ENCODE measurements around the gene DENND6B. TPM values are rescaled to one million over a fixed set of nuclear protein-coding genes. Genes with fewer than 3 reads are reported as not detected.
"Not testable (repeated sequence)": the region's sequence is repeated elsewhere in the genome, so short reads cannot be mapped to it uniquely, and the experiment has no call there.

DENND6B gene
- total RNA-seq, 1 donor from 2014 or later = 7.5 TPM

GRCh38 chr22:50273352-50273751, 53.5 kb downstream of the DENND6B start:
- not testable (repeated sequence) for DNase-seq

GRCh38 chr22:50272044-50272802, 54.6 kb downstream of the DENND6B start:
- no peak for DNase-seq

DNA sequence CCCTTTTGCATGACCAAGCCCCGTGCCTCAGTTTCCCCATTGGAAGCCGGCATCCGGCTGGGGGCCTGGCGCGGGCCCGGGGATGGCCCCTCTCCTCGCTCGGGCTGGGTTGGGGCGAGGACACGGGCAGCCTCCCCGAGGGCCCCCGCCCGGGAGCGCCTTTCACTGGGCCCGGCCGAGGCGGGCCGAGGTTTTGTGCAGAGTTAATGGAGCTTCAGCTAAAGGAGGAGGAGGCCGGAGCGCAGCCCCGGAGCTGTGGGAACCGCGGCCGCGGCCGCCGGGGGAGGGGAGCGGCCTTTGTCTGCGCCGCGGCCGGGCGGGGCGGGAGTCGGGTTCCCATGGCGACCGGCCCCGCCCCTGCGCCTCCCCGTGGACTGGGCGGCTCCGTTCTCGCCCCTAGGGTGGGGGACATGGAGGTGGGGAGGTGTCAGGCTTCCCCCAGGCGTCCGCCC, 55.3 kb downstream of the DENND6B start:
- DNase-seq = peak; percentile 57

DNA sequence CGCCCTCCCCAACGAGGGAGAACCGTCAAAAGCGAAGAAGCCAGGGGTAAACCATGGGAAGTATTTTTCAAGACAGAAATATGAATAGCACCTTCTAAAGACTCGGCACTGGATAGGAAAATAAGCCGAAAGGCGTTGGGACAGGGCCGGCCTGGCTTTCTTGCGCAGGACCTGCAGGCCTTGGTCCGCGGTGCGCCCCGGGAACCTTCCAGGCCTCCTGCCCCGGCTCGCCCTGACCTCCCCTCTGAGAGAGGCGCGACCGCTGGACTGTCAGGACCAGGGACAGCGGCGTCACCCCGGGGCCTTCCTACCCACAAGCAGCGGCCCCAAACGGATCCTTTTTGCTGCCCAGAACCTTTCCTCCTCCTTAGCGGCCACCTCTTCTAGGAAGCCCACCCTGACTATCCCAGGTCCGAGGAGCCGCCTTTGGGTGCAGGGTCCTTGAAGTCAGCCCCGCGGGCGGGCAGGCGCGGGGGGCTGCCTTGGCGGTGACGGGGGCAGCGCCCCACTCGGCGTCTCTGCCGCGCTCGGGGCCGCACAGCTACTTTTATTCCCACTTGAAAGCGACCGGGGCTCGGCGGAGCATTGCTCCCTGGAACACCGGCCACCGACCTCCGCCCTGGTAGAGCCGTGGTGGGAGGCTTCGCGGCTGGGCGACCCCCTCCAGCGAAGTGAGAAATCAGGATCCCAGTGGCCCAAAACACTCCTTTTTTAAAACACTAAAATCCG, 56.0 kb downstream of the DENND6B start:
- peak; percentile 78 for DNase-seq

- DNase-seq = no peak
These were observed 56.7 kb downstream of the DENND6B start, which contains the start of gene MAPK11 for GRCh38 chr22:50269970-50270665. MAPK11 (minus strand) TSS chr22:50270380; CDS start chr22:50270292, 88 bp downstream.

GRCh38 chr22:50269573-50269969, 57.2 kb downstream of the DENND6B start:
- no peak for DNase-seq

DNA sequence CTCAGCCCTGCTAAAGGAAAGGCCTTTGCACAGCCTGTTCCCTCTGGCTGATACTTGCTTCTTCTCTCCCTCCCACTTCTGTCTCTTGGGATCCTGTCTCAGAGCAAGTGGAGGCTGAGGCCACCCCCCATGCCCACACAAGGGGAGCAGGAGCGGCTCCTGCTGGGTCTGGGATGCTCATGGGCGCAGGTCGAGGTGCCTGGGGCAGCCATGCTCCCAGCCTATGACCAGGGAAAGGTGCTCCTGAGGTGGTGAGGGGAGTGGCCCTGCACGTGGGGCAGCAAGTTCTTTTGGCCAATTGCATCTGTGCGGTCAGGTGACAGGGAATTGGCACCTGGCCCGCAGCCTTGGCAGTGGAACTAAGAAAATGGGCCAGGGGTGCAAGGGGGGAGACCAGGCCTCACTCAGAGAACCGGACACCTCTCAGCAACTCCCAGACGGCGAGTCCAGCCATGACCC, 58.1 kb downstream of the DENND6B start:
- DNase-seq = no peak

DNA sequence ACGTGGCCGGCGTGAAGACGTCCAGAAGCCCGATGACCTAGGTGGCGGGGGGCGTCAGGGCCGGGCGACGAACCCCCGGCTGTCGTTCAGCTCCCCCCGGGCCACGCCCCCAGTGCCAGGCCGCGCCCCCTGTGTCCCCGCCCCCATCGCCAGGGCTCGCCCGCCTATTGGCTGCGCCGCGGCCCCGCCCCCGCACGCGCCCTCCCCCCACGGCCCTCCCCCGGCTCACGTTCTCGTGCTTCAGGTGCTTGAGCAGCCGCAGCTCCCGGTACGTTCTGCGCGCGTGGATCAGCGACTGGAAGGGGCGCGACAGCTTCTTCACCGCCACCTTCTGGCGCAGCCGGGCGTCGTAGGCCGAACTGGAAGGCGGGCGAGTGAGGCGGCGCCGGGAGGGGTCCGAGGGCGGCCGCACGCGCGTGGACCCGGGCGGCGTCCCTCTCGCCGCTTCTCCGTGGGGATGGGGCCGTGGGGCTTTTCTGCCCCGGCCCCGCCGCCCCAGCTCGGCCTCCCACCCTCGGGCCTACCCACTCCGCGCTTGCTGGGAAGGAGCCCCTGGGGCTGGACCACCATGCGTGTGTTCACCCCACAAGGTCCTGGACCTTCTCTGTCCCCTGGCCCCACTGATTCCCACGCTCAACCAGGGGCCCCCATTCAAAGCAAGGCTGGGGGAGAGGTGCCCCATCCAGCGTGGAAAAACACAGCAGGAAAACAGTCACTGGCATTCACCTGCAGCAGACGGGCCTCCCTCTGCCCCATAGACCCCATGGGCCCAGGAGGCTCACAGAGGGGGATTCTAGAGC, 59.0 kb downstream of the DENND6B start:
- peak; percentile 73 for DNase-seq

DNA sequence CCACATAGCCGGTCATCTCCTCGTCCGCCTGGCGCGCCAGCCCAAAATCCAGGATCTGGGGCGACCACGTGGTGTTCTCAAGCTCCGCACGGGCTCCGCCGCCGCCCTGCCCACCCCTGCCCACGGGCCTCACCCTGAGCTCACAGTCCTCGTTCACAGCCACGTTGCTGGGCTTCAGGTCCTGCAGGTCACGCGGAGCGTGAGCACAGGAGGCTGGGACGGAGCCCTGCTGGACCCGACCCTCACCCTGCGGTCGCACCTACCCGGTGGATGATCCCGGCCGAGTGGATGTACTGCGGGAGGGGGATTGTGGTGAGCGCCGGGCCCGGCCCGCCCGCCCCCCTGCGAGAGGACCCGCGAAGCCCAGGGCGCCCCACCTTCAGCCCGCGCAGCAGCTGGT, 59.8 kb downstream of the DENND6B start:
- DNase-seq = no peak

DNA sequence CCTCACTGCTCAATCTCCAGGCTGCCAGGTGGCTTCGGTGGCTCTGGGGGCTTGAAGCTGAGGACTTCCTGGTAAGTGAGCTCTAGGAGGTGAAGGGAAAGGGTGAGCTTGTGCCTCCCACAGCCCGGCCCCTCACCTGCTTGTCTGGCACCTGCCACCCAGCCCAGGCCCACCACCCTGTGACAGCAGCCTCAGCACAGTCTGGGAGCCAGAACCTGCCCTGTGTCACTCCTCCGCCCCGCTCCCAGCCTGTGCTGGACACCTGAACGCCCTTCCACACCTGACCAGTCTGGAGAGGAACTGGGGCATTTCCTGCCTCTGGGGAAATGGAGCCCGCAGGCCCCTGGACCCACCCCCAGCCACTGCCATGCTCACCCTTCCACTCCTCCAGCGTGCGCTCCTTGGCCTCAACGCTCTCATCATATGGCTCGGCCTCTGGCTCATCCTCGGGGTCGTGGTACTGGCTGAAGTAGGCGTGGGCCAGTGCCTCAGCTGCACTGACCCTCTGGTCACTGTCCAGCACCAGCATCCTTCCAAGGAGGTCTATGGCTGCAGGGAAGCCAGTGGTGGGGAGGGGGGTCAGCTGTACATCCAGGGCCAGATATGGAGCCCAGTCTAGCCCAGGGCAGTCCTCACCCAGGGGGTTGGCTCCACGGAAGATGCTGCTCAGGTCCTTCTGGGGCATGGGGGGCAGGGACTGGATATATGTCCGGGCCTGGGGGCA, 61.7 kb downstream of the DENND6B start:
- DNase-seq = no peak

DNA sequence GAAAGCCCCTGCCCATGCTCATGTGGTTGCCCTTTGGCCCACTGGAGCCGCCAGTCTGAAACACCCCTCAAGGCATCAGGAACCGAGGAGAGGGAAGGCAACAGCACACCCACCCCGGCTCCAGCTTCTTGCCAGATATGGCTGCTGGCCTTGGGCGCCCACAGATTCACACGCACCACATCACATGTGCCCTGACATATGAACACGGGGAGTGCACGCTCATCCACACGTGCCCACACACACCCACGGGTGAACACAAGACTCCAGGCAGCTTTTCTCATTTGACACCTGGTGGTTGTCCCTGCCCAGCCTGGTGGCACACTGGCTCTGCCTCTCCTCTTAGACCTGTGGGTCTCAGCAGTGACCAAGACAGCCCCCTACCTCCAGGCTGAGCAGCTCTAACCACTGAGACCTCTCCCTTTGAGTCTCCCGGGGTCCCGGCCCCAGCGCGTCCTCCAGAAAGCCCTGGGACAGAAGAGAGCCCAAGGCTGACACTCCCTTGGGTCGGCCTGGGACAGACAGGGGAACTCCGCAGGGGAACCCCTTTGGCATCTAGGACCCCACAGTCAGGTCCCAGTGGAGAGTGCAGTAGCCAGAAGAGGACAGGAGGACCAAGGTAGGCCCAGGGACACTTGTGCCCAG, 62.6 kb downstream of the DENND6B start:
- DNase-seq = no peak

GRCh38 chr22:50262973-50263617, 63.7 kb downstream of the DENND6B start:
- no peak for DNase-seq

- DNase-seq = no peak
These were observed 64.3 kb downstream of the DENND6B start for GRCh38 chr22:50262460-50262911.

GRCh38 chr22:50261615-50262459, 65.0 kb downstream of the DENND6B start, which contains the start of gene MAPK12:
MAPK12 (minus strand) TSS chr22:50261683; CDS start chr22:50261509, 174 bp downstream.
- no peak for DNase-seq

- DNase-seq = peak; percentile 58
These were observed 65.8 kb downstream of the DENND6B start for GRCh38 chr22:50260801-50261614.

GRCh38 chr22:50260434-50260800, 66.4 kb downstream of the DENND6B start:
- no peak for DNase-seq

- no peak for DNase-seq
These were observed 67.5 kb downstream of the DENND6B start for GRCh38 chr22:50259302-50259701.

All from tongue (tissue), 2 donors.